Upper lobe of left lung (tissue), 6 donors: ENCODE measurements around the gene DAPK1. TPM values are rescaled to one million over a fixed set of nuclear protein-coding genes. Genes with fewer than 3 reads are reported as not detected.
A peak's percentile ranks its signal among the peaks of the same experiment; 100 is the strongest.

Source experiments
- ATAC-seq, 2 donors: fragments of 200-7000 bp; cut with Tn5 transposase; one replicate each; pipeline ENCODE4 v1.9.1; 2022; ENCODE audit warnings: mild to moderate bottlenecking in 2 of 2, moderate library complexity in 2 of 2; ENCODE audit not compliant: low FRiP score in 2 of 2
- DNase-seq, 2 donors: peaks; one replicate each; pipeline ENCODE4 v3.0.0-alpha.2; 2019 to 2020
- H3K27ac ChIP-seq, 4 donors: fragments of 200-600 bp; sonication (generic); one replicate each; pipeline ENCODE4 v1.5.1; 2016 to 2019
- H3K27me3 ChIP-seq, 4 donors: fragments of 200-600 bp; sonication (generic); one replicate each; pipeline ENCODE4 v1.5.1; 2017 to 2019
- H3K36me3 ChIP-seq, 4 donors: fragments of 200-600 bp; sonication (generic); one replicate each; pipeline ENCODE4 v1.5.1; 2016 to 2019
- H3K4me1 ChIP-seq, 4 donors: fragments of 200-600 bp; sonication (generic); one replicate each; pipeline ENCODE4 v1.5.1; 2018 to 2019
- H3K4me3 ChIP-seq, 4 donors: fragments of 200-600 bp; sonication (generic); one replicate each; pipeline ENCODE4 v1.5.1; 2017 to 2019; ENCODE audit warnings: mild to moderate bottlenecking in 2 of 4, moderate library complexity in 1 of 4
- H3K9me3 ChIP-seq, 4 donors: fragments of 200-600 bp; sonication (generic); one replicate each; pipeline ENCODE4 v1.5.1; 2018 to 2019
- CTCF ChIP-seq, 6 experiments: fragments of 450-650 bp in 4 of 6; fragments of 200-600 bp in 2 of 6; sonication (generic) in 2 of 6; IDR thresholded peaks; one replicate each; pipeline ENCODE4 v1.5.1; 2016 to 2019; ENCODE audit warnings: antibody characterized with exemption in 6 of 6
- EP300 ChIP-seq, 4 donors: sonication (generic); formaldehyde crosslinking; IDR thresholded peaks; one replicate each; pipeline ENCODE4 v1.5.1; 2017; ENCODE audit warnings: antibody characterized with exemption in 4 of 4, control low read depth in 2 of 4
- POLR2A ChIP-seq, 4 donors: fragments of 450-650 bp; IDR thresholded peaks; one replicate each; pipeline ENCODE4 v1.5.1; 2016 to 2017; ENCODE audit warnings: antibody characterized with exemption in 4 of 4, mild to moderate bottlenecking in 2 of 4
- POLR2AphosphoS5 ChIP-seq, 2 donors: sonication (generic); formaldehyde crosslinking; IDR thresholded peaks; one replicate each; pipeline ENCODE4 v1.5.1; 2017; ENCODE audit warnings: antibody characterized with exemption in 2 of 2
- WGBS, 2 donors: methylation state at CpG; one replicate each; pipeline ENCODE4 v1.1.5; 2017 to 2018; 5-methylcytosine and 5-hydroxymethylcytosine counted together
- total RNA-seq, 6 donors: library from RNA; depleted of rRNA in 4 of 6; stranded (reverse); fragments of >200 nt in 4 of 6; gene quantifications; one replicate each; pipeline versions ENCODE4 v1.1.0 to v1.2.1, GENCODE V29; 2016 to 2021
- donor health status: DM: no; HTN: no; CAD: no; lungs with moderate emphysema.
- donor health status: DM: no; HTN: yes; CAD: no; lungs with severe emphysema.

The DAPK1 gene
- total RNA-seq, 6 donors from 2014 or later = 125 to 334 (median 213) TPM

GRCh38 chr9:87564111-87564510 is 66.4 kb downstream of the DAPK1 start:
- Histone ChIP-seq H3K4me1 (peaks cover 4 to 29% (median 17%) of the 10 kb centered on the region in 4 donors), H3K27ac (no peak overlapping the region), H3K4me3 (no peak overlapping the region), H3K36me3 (no peaks in the 10 kb centered on the region), H3K9me3 (no peaks in the 10 kb centered on the region), H3K27me3 (no peaks in the 10 kb centered on the region)
- ATAC-seq = no peak
- TF ChIP-seq CTCF (IDR thresholded peaks at IDR 0.05) = no peak
- no peak for TF ChIP-seq POLR2A (IDR thresholded peaks at IDR 0.05)
- no peak for TF ChIP-seq EP300 (IDR thresholded peaks at IDR 0.05)
- no peak for TF ChIP-seq POLR2AphosphoS5 (IDR thresholded peaks at IDR 0.05)
- 58 to 62% methylated on average over 1 of the region's 1 CpG for WGBS, 2 donors
- DNase-seq = no peak

- Histone ChIP-seq H3K36me3 (no peaks in the 10 kb centered on the region), H3K9me3 (no peaks in the 10 kb centered on the region), H3K27ac (no peak overlapping the region), H3K27me3 (no peaks in the 10 kb centered on the region), H3K4me1 (peaks cover 11 to 36% (median 23%) of the 10 kb centered on the region in 4 donors), H3K4me3 (no peak overlapping the region)
- DNase-seq (no peak), ATAC-seq (no peak)
- no peak for TF ChIP-seq CTCF (IDR thresholded peaks at IDR 0.05)
- no peak for TF ChIP-seq POLR2AphosphoS5 (IDR thresholded peaks at IDR 0.05)
- no peak for TF ChIP-seq POLR2A (IDR thresholded peaks at IDR 0.05)
- 43 to 57% methylated on average over 4 of the region's 4 CpGs for WGBS, 2 donors
These were observed 67.1 kb downstream of the DAPK1 start for GRCh38 chr9:87564791-87565241.

GRCh38 chr9:87567001-87567400 is 69.3 kb downstream of the DAPK1 start:
- Histone ChIP-seq H3K27me3 (no peaks in the 10 kb centered on the region), H3K9me3 (no peaks in the 10 kb centered on the region), H3K4me1 (peaks cover 17 to 56% (median 35%) of the 10 kb centered on the region in 4 donors), H3K36me3 (no peaks in the 10 kb centered on the region), H3K4me3 (no peak overlapping the region), H3K27ac (peak overlapping the region in 1 of 4 donors; percentile 49)
- WGBS, 2 donors = 46 to 60% methylated on average over 4 of the region's 4 CpGs
- DNase-seq (no peak), ATAC-seq (no peak)
- TF ChIP-seq EP300 (IDR thresholded peaks at IDR 0.05) = no peak
- no peak for TF ChIP-seq CTCF (IDR thresholded peaks at IDR 0.05)
- no peak for TF ChIP-seq POLR2A (IDR thresholded peaks at IDR 0.05)
- no peak for TF ChIP-seq POLR2AphosphoS5 (IDR thresholded peaks at IDR 0.05)

- Histone ChIP-seq H3K27ac (peak overlapping the region in 3 of 4 donors; percentile 10 to 49 (median 32)), H3K9me3 (no peaks in the 10 kb centered on the region), H3K4me1 (peaks cover 17 to 61% (median 37%) of the 10 kb centered on the region in 4 donors), H3K4me3 (no peak overlapping the region), H3K27me3 (no peaks in the 10 kb centered on the region), H3K36me3 (no peaks in the 10 kb centered on the region)
- TF ChIP-seq POLR2A (IDR thresholded peaks at IDR 0.05) = no peak
- TF ChIP-seq EP300 (IDR thresholded peaks at IDR 0.05) = no peak
- no peak for TF ChIP-seq CTCF (IDR thresholded peaks at IDR 0.05)
- ATAC-seq = peak in 1 of 2 donors; percentile 17
- WGBS, 2 donors = 81 to 92% methylated on average over 7 of the region's 7 CpGs
- no peak for DNase-seq
These were observed 69.9 kb downstream of the DAPK1 start for GRCh38 chr9:87567571-87567970.

GRCh38 chr9:87567983-87568382 is 70.3 kb downstream of the DAPK1 start:
- ATAC-seq (no peak), DNase-seq (peak in 1 of 2 donors; percentile 48)
- H3K27ac ChIP-seq = peak overlapping the region in 3 of 4 donors; percentile 10 to 49 (median 32)
- no peak overlapping the region for H3K4me3 ChIP-seq
- no peaks in the 10 kb centered on the region for H3K9me3 ChIP-seq
- WGBS, 2 donors = 79 to 83% methylated on average over 8 to 9 of the region's 9 CpGs
- H3K27me3 ChIP-seq = no peaks in the 10 kb centered on the region
- H3K36me3 ChIP-seq = no peaks in the 10 kb centered on the region
- TF ChIP-seq POLR2A (IDR thresholded peaks at IDR 0.05) (no peak), POLR2AphosphoS5 (IDR thresholded peaks at IDR 0.05) (no peak), EP300 (IDR thresholded peaks at IDR 0.05) (no peak), CTCF (IDR thresholded peaks at IDR 0.05) (no peak)
- peaks cover 17 to 65% (median 39%) of the 10 kb centered on the region in 4 donors for H3K4me1 ChIP-seq
